RPMI8226 (cell line): ENCODE measurements around the gene RNF41.
A peak's percentile ranks its signal among the peaks of the same experiment; 100 is the strongest.
"Not testable (repeated sequence)": the region's sequence is repeated elsewhere in the genome, so short reads cannot be mapped to it uniquely, and the experiment has no call there.

Experiments
- DNase-seq: peaks from one replicate; pipeline ENCODE4 v3.0.0-alpha.2; 2015

RNF41 gene

GRCh38 chr12:56163533-56164344, 58.0 kb downstream of the RNF41 start:
- DNase-seq = no peak

GRCh38 chr12:56162468-56163290, 59.0 kb downstream of the RNF41 start:
- no peak for DNase-seq

GRCh38 chr12:56161690-56162351, 59.9 kb downstream of the RNF41 start:
- no peak for DNase-seq

- DNase-seq = no peak
Measured at GRCh38 chr12:56160894-56161689, 60.6 kb downstream of the RNF41 start.

- DNase-seq = no peak
Measured at GRCh38 chr12:56160193-56160763, 61.4 kb downstream of the RNF41 start.

GRCh38 chr12:56159482-56160192, 62.1 kb downstream of the RNF41 start:
- no peak for DNase-seq

GRCh38 chr12:56158926-56159461, 62.7 kb downstream of the RNF41 start:
- peak; percentile 33 for DNase-seq

GRCh38 chr12:56158029-56158925, 63.4 kb downstream of the RNF41 start, which contains the start of gene MYL6:
TSS of gene MYL6 (plus strand) at chr12:56158359. CDS start at chr12:56158402, 43 bp downstream.
- peak; percentile 98 for DNase-seq

- peak; percentile 90 for DNase-seq
Measured at GRCh38 chr12:56157201-56158028, 64.3 kb downstream of the RNF41 start.

- not testable (repeated sequence) for DNase-seq
Measured at GRCh38 chr12:56156464-56157200, 65.1 kb downstream of the RNF41 start.

- DNase-seq = no peak
Measured at GRCh38 chr12:56155256-56155845, 66.4 kb downstream of the RNF41 start.

GRCh38 chr12:56154818-56155217, 66.9 kb downstream of the RNF41 start:
- DNase-seq = no peak

- no peak for DNase-seq
Measured at GRCh38 chr12:56154246-56154771, 67.4 kb downstream of the RNF41 start.

GRCh38 chr12:56153678-56154065, 68.0 kb downstream of the RNF41 start:
- DNase-seq = no peak

- DNase-seq = peak; percentile 9
Measured at GRCh38 chr12:56152756-56153677, 68.7 kb downstream of the RNF41 start.
